ENCODE results near the gene INS. TPM values are rescaled to one million over a fixed set of nuclear protein-coding genes. Genes with fewer than 3 reads are reported as not detected.

INS gene
- total and polyA plus RNA-seq, 2 of the 13 experiments (the other 11 are each of a cell fraction or from before 2014, with no cell fraction given): not detected

- Histone ChIP-seq H4K20me1 (ENCODE audit: insufficient read depth, low read length) (no peaks in the 10 kb centered on the region), H3K4me2 (ENCODE audit: low read depth, low read length) (no peak overlapping the region), H3K4me1 (ENCODE audit: insufficient read depth, low read length) (no peaks in the 10 kb centered on the region), H3K27ac (ENCODE audit: extremely low read length, insufficient read depth, low read length) (no peak overlapping the region), H3K9ac (ENCODE audit: insufficient read depth, low read depth, low read length) (no peak overlapping the region), H3K27me3 (ENCODE audit: control insufficient read depth in 1 of 2, insufficient read depth in 2 of 2, low read length in 2 of 2) (peaks cover 23 to 67% of the 10 kb centered on the region in 2 experiments; a peak in 4 of 5 replicates), H3K79me2 (ENCODE audit: insufficient read depth, low read length) (no peaks in the 10 kb centered on the region), H3K36me3 (replicated peaks in 1 of 2; ENCODE audit: control insufficient read depth in 1 of 2, insufficient read depth in 2 of 2, low read length in 2 of 2) (no peaks in the 10 kb centered on the region), H3K4me3 (replicated peaks in 1 of 3; ENCODE audit: insufficient read depth in 1 of 3, low read depth in 2 of 3, low read length in 3 of 3) (no peak overlapping the region), H2AFZ (ENCODE audit: low read length) (no peak overlapping the region), H3K9me3 (ENCODE audit: low read length) (no peaks in the 10 kb centered on the region)
- BruUV-seq (replicated peaks): no TSS peak
- POLR2A ChIA-PET: no interaction called here
- no peak for FAIRE-seq
- intact Hi-C loops (cut with micrococcal nuclease; ENCODE audit: unreplicated experiment) (no loop called here), in situ Hi-C loops (cut with HindIII; ENCODE audit: extremely low pct_ligation_motif_present, low pct_unique_long_range_greater_than_20kb) (no loop called here)
- CTCF ChIA-PET (ENCODE audit: low intra/inter-chr PET ratio, low total read pairs): no interaction called here
- no peak for ATAC-seq
- DNase-seq (ENCODE audit: low spot score): no peak
- TF ChIP-seq MYC (CRISPR knock-in tag; IDR thresholded peaks at IDR 0.05; ENCODE audit: borderline replicate concordance) (no peak), ZNF343 (CRISPR knock-in tag; IDR thresholded peaks at IDR 0.05) (no peak), ZNF800 (CRISPR knock-in tag; IDR thresholded peaks at IDR 0.05) (no peak), HHEX (CRISPR knock-in tag; IDR thresholded peaks at IDR 0.05) (no peak), KDM1A (CRISPR knock-in tag; IDR thresholded peaks at IDR 0.05) (no peak), THYN1 (CRISPR knock-in tag; IDR thresholded peaks at IDR 0.05; ENCODE audit: borderline replicate concordance, low read depth) (no peak), KMT2B (CRISPR knock-in tag; IDR thresholded peaks at IDR 0.05) (no peak), NFKB2 (CRISPR knock-in tag; IDR thresholded peaks at IDR 0.05; ENCODE audit: borderline replicate concordance) (no peak), CCDC6 (CRISPR knock-in tag; IDR thresholded peaks at IDR 0.05) (no peak), ZNF609 (CRISPR knock-in tag; IDR thresholded peaks at IDR 0.05; ENCODE audit: borderline replicate concordance) (no peak), ATM (IDR thresholded peaks at IDR 0.05; ENCODE audit: borderline replicate concordance) (no peak), CBX1 (IDR thresholded peaks at IDR 0.05; ENCODE audit: low read depth) (no peak), ZNF333 (CRISPR knock-in tag; IDR thresholded peaks at IDR 0.05; ENCODE audit: borderline replicate concordance) (no peak), MTF2 (CRISPR knock-in tag; IDR thresholded peaks at IDR 0.05; ENCODE audit: borderline replicate concordance) (no peak), KDM6A (CRISPR knock-in tag; IDR thresholded peaks at IDR 0.05; ENCODE audit: low read depth) (no peak), TRIM24 (CRISPR knock-in tag; IDR thresholded peaks at IDR 0.05) (no peak), ZSCAN22 (CRISPR knock-in tag; IDR thresholded peaks at IDR 0.05) (no peak), ZNF33B (CRISPR knock-in tag; IDR thresholded peaks at IDR 0.05) (no peak)
- WGBS (ENCODE audit: low lambda C conversion rate): no CpG with 5 or more reads among the region's 10 CpGs
These were observed 2.0 kb downstream of the INS start for GRCh38 chr11:2158966-2159365.

All from HepG2 (cell line).